ENCODE measurements around the gene ERBB2. TPM values are rescaled to one million over a fixed set of nuclear protein-coding genes. Genes with fewer than 3 reads are reported as not detected.

The ERBB2 gene
- total and polyA plus RNA-seq, 2 of the 8 experiments (the other 6 are each of a cell fraction or from before 2014, with no cell fraction given): 183 to 394 TPM

- Histone ChIP-seq H3K4me2 (ENCODE audit: insufficient read depth in 1 of 2, low read depth in 2 of 2, low read length in 2 of 2) (no peak overlapping the region), H3K4me1 (replicated peaks in 1 of 4; ENCODE audit: control insufficient read depth in 3 of 4, insufficient read depth in 4 of 4, low read length in 3 of 4) (peaks cover 2 to 20% (median 13%) of the 10 kb centered on the region in 4 experiments), H3K18ac (ENCODE audit: extremely low read depth, low read length) (0 out of 2 replicates have a peak overlapping the region, but pooled peaks have one; percentile 5), H3K36me3 (ENCODE audit: control insufficient read depth in 2 of 4, insufficient read depth in 4 of 4, low read length in 3 of 4) (peaks cover 0 to 14% (median 7%) of the 10 kb centered on the region in 4 experiments; a peak in 5 of 8 replicates), H2BK15ac (ENCODE audit: low read length) (no peak overlapping the region), H3K9ac (replicated peaks in 1 of 4; ENCODE audit: extremely low read depth in 1 of 4, low read depth in 3 of 4, low read length in 3 of 4) (no peak overlapping the region; a peak in 1 of 7 replicates), H2AFZ (ENCODE audit: low read length) (no peak overlapping the region), H3K4ac (replicated peaks; ENCODE audit: insufficient read length, low read depth, low read length) (peak overlapping the region; percentile 19), H3K27me3 (replicated peaks in 1 of 4; ENCODE audit: control insufficient read depth in 3 of 4, extremely low read depth in 1 of 4, insufficient read depth in 3 of 4, low read length in 3 of 4) (peaks cover 0 to 3% (median 2%) of the 10 kb centered on the region in 4 experiments; a peak in 2 of 7 replicates), H4K91ac (replicated peaks; ENCODE audit: insufficient read length, low read length) (peak overlapping the region; percentile 62), H2AK5ac (ENCODE audit: low read depth, low read length) (peak overlapping the region; percentile 7; the same call in 1 of the 2 replicates), H4K20me1 (replicated peaks in 1 of 2; ENCODE audit: control insufficient read depth in 1 of 2, insufficient read depth in 2 of 2, low read length in 2 of 2) (no peaks in the 10 kb centered on the region), H3K23ac (ENCODE audit: insufficient read length) (no peak overlapping the region), H3K9me3 (ENCODE audit: insufficient read depth in 2 of 2, low read depth in 1 of 2, low read length in 1 of 2) (no peaks in the 10 kb centered on the region), H3K79me1 (ENCODE audit: low read depth, low read length) (no peaks in the 10 kb centered on the region), H2BK12ac (ENCODE audit: low read depth, low read length) (peak overlapping the region; percentile 81; the same call in 1 of the 2 replicates), H3K27ac (ENCODE audit: low read depth, low read length) (peak overlapping the region; percentile 48; the same call in 1 of the 2 replicates), H3K79me2 (ENCODE audit: control insufficient read depth in 1 of 2, insufficient read depth in 2 of 2, low read length in 2 of 2) (no peaks in the 10 kb centered on the region), H3K14ac (ENCODE audit: insufficient read length) (no peak overlapping the region), H2BK20ac (ENCODE audit: low read length) (peak overlapping the region; percentile 73; the same call in 1 of the 2 replicates), H4K8ac (ENCODE audit: extremely low read depth, insufficient read depth, low read length) (no peak overlapping the region; the same call in 1 of the 2 replicates), H3K4me3 (ENCODE audit: extremely low read depth in 1 of 4, insufficient read depth in 2 of 4, low read depth in 3 of 4, low read length in 4 of 4) (no peak overlapping the region), H3K23me2 (ENCODE audit: low read depth, low read length) (peaks cover 7% of the 10 kb centered on the region; the same call in 1 of the 2 replicates), H4K5ac (ENCODE audit: insufficient read length, low read depth, low read length) (no peak overlapping the region), H2BK120ac (replicated peaks; ENCODE audit: low read depth, low read length) (peak overlapping the region; percentile 48), H2BK5ac (ENCODE audit: low read depth, low read length) (peak overlapping the region; percentile 73; the same call in 1 of the 2 replicates), H3K56ac (replicated peaks; ENCODE audit: insufficient read length, low read depth, low read length) (no peak overlapping the region)
- WGBS, 2 experiments (ENCODE audit: extremely low coverage in 1 of 2, insufficient coverage in 1 of 2, insufficient read length in 1 of 2, insufficient replicate concordance in 2 of 2, low coverage in 1 of 2, low lambda C conversion rate in 2 of 2, missing lambda C conversion rate in 1 of 2): 86% methylated on average over 9 of the region's 9 CpGs; no CpG with 5 or more reads in 1 of the 2 experiments
- FAIRE-seq (no peak), DNase-seq (ENCODE audit: low read depth in 1 of 2, low spot score in 2 of 2) (no peak)
- CTCF ChIA-PET (ENCODE audit: partially characterized antibody): interaction anchor here (0.7 to 8.2 kb wide), 11 partner anchors 7 to 128 kb away, joined by 3 to 102 read pairs (median 3); partner anchors contain the start of gene MIEN1
- POLR2A ChIA-PET (ENCODE audit: partially characterized antibody): interaction anchor here (0.7 to 8.1 kb wide), 6 partner anchors 8 to 80 kb away, joined by 3 to 54 read pairs (median 3); partner anchors contain the start of gene MIEN1
- no peak for TF ChIP-seq EGR1 (IDR thresholded peaks at IDR 0.05; ENCODE audit: borderline replicate concordance, low read depth, low read length)
- TF ChIP-seq ATF2 (IDR thresholded peaks at IDR 0.05; ENCODE audit: low read length): no peak
- no peak for TF ChIP-seq MAX (IDR thresholded peaks at IDR 0.05)
- TF ChIP-seq BRCA1 (IDR thresholded peaks at IDR 0.05; ENCODE audit: low read depth, low read length): no peak
- TF ChIP-seq SUZ12 (IDR thresholded peaks at IDR 0.05; ENCODE audit: low read length): no peak
- no peak for TF ChIP-seq NRF1 (IDR thresholded peaks at IDR 0.05; ENCODE audit: low read depth, low read length)
- TF ChIP-seq GABPA (IDR thresholded peaks at IDR 0.05; ENCODE audit: borderline replicate concordance, insufficient read depth, low read length): no peak
- TF ChIP-seq TEAD4 (IDR thresholded peaks at IDR 0.05; ENCODE audit: low read depth, low read length): no peak
- no peak for TF ChIP-seq ASH2L (IDR thresholded peaks at IDR 0.05; ENCODE audit: low read length)
Observed at GRCh38 chr17:39750131-39751015, 50.5 kb downstream of the ERBB2 start.
